Calu3 (cell line): ENCODE measurements around the gene WAPL. TPM values are rescaled to one million over a fixed set of nuclear protein-coding genes. Genes with fewer than 3 reads are reported as not detected.

Experiments used
- BruUV-seq: library from RNA; stranded (reverse); fragments of 400-500 nt; replicated peaks from 2 replicates; lab custom pipeline; 2021; lab: Mats Ljungman, UMichigan
- CTCF ChIA-PET: fragments of 300-600 bp; sonication (Branson Sonifier 250); formaldehyde crosslinking; loops from one replicate; lab custom pipeline; 2022; ENCODE audit warnings: antibody characterized with exemption; lab: Charles Lee
- DNase-seq: peaks from one replicate; pipeline ENCODE4 v3.0.0; 2022
- H3K27ac Mint-ChIP-seq: one replicate; pipeline ENCODE4 v1.8.0; 2022; ENCODE audit warnings: mixed read lengths; ENCODE audit not compliant: unreplicated experiment
- H3K27me3 Mint-ChIP-seq: one replicate; pipeline ENCODE4 v1.8.0; 2022; ENCODE audit warnings: mixed read lengths; ENCODE audit not compliant: unreplicated experiment
- H3K36me3 Mint-ChIP-seq: one replicate; pipeline ENCODE4 v1.8.0; 2022; ENCODE audit warnings: mild to moderate bottlenecking, moderate library complexity, mixed read lengths; ENCODE audit not compliant: insufficient read depth, unreplicated experiment
- H3K4me1 Mint-ChIP-seq: one replicate; pipeline ENCODE4 v1.8.0; 2022; ENCODE audit warnings: mild to moderate bottlenecking, low read depth, mixed read lengths; ENCODE audit not compliant: unreplicated experiment
- H3K4me3 Mint-ChIP-seq: one replicate; pipeline ENCODE4 v1.8.0; 2022; ENCODE audit warnings: mild to moderate bottlenecking, low read depth, moderate library complexity, mixed read lengths; ENCODE audit not compliant: unreplicated experiment
- H3K9me3 Mint-ChIP-seq: one replicate; pipeline ENCODE4 v1.8.0; 2022; ENCODE audit warnings: low read depth, mixed read lengths; ENCODE audit not compliant: unreplicated experiment
- CTCF ChIP-seq: fragments of 200-600 bp; IDR thresholded peaks from one replicate; pipeline ENCODE4 v1.8.0; 2022; ENCODE audit warnings: antibody characterized with exemption; ENCODE audit not compliant: unreplicated experiment
- intact Hi-C: fragments of 100-400 bp; cut with micrococcal nuclease; formaldehyde crosslinking; loops from one replicate; pipeline ENCODE4 v1.10.0; 2022; ENCODE audit not compliant: unreplicated experiment
- total RNA-seq: library from RNA; stranded (reverse); gene quantifications from 2 replicates; pipeline ENCODE4 v1.2.3, GENCODE V29; 2022

WAPL gene
- total RNA-seq, 1 experiment from 2014 or later, result 27.0 TPM

- Mint-ChIP-seq H3K4me3 (no peak overlapping the region), H3K36me3 (peaks cover 19% of the 10 kb centered on the region), H3K4me1 (peaks cover 24% of the 10 kb centered on the region), H3K27ac (no peak overlapping the region), H3K27me3 (no peaks in the 10 kb centered on the region), H3K9me3 (no peaks in the 10 kb centered on the region)
- no peak for TF ChIP-seq CTCF
- no peak for DNase-seq
- BruUV-seq, result no TSS peak
- intact Hi-C loops, result loop anchor here (5.0 kb wide), 1 partner anchor 32 kb away; no protein-coding TSS in a partner anchor
- CTCF ChIA-PET, result no interaction called here
Observed at GRCh38 chr10:86434656-86435055, 86.9 kb downstream of the WAPL start.

GRCh38 chr10:86423739-86424138 is 97.9 kb downstream of the WAPL start:
- Mint-ChIP-seq H3K4me3 (no peak overlapping the region), H3K4me1 (no peaks in the 10 kb centered on the region), H3K9me3 (no peaks in the 10 kb centered on the region), H3K27ac (no peak overlapping the region), H3K36me3 (no peaks in the 10 kb centered on the region), H3K27me3 (no peaks in the 10 kb centered on the region)
- intact Hi-C loops, result no loop called here
- CTCF ChIA-PET, result interaction anchor here (0.7 kb wide), 1 partner anchor 238 kb away, joined by 3 read pairs; no protein-coding TSS in a partner anchor
- BruUV-seq, result no TSS peak
- no peak for DNase-seq
- no peak for TF ChIP-seq CTCF

- CTCF ChIA-PET, result no interaction called here
- no peak overlapping the region for H3K27ac Mint-ChIP-seq
- no TSS peak for BruUV-seq
- peaks cover 7% of the 10 kb centered on the region for H3K36me3 Mint-ChIP-seq
- H3K27me3 Mint-ChIP-seq, result no peaks in the 10 kb centered on the region
- peaks cover 13% of the 10 kb centered on the region for H3K4me1 Mint-ChIP-seq
- DNase-seq, result no peak
- no peak overlapping the region for H3K4me3 Mint-ChIP-seq
- intact Hi-C loops, result no loop called here
- TF ChIP-seq CTCF, result no peak
- no peaks in the 10 kb centered on the region for H3K9me3 Mint-ChIP-seq
Observed at GRCh38 chr10:86419101-86419500, 102.5 kb downstream of the WAPL start.

- BruUV-seq, result no TSS peak
- H3K27ac Mint-ChIP-seq, result peak overlapping the region; percentile 87
- DNase-seq, result no peak
- no peaks in the 10 kb centered on the region for H3K27me3 Mint-ChIP-seq
- no peak for TF ChIP-seq CTCF
- CTCF ChIA-PET, result interaction anchor here (0.9 kb wide), 1 partner anchor 24 kb away, joined by 3 read pairs; no protein-coding TSS in a partner anchor
- intact Hi-C loops, result no loop called here
- H3K36me3 Mint-ChIP-seq, result peaks cover 11% of the 10 kb centered on the region
- peaks cover 22% of the 10 kb centered on the region for H3K4me1 Mint-ChIP-seq
- H3K4me3 Mint-ChIP-seq, result no peak overlapping the region
- peaks cover 2% of the 10 kb centered on the region for H3K9me3 Mint-ChIP-seq
Observed at GRCh38 chr10:86415583-86415982, 106.0 kb downstream of the WAPL start.
